ENCODE data around the gene SLC13A2.
"Not testable (repeated sequence)": the region's sequence is repeated elsewhere in the genome, so short reads cannot be mapped to it uniquely, and the experiment has no call there.

Gene SLC13A2

DNA sequence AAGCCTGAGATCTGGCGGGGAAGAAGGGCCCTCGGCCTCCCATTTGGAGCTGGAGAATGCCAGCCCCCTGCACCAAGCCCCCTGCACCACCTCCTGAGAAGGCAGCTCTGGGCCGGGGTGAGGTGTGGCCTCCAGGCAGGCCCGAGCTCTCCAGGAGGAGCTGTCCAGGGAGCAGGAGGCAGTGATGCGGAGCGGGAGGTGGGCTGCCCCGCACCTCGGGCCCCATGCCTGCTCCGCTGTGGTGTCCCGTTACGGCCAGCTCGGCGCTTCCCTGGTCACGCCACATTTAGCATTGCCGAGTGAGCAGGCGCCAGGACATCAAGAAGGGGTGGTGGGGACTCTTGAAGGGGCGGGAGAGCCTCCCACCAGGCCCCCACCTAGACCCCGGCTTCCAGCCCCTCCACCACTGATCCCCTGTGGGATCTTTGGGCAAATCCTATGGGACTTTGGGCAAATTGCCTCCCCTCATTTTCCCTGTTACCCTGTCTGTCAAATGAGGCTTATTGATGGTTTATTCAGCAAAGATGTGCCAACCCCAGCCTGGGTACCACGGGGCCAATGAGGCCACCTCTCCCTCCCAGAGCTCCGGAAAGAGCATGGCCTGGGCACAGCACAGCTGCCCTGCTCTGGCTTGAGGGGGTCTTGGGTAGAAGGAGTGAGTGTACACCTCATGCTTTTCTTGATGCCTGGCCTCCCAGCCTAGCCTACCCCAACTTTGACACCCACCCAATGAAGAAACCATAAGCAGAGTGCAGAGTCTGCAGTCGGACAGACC lies 48.1 kb downstream of the SLC13A2 start:
- TF ChIP-seq, protein P1, sequence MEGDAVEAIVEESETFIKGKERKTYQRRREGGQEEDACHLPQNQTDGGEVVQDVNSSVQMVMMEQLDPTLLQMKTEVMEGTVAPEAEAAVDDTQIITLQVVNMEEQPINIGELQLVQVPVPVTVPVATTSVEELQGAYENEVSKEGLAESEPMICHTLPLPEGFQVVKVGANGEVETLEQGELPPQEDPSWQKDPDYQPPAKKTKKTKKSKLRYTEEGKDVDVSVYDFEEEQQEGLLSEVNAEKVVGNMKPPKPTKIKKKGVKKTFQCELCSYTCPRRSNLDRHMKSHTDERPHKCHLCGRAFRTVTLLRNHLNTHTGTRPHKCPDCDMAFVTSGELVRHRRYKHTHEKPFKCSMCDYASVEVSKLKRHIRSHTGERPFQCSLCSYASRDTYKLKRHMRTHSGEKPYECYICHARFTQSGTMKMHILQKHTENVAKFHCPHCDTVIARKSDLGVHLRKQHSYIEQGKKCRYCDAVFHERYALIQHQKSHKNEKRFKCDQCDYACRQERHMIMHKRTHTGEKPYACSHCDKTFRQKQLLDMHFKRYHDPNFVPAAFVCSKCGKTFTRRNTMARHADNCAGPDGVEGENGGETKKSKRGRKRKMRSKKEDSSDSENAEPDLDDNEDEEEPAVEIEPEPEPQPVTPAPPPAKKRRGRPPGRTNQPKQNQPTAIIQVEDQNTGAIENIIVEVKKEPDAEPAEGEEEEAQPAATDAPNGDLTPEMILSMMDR (IDR thresholded peaks at IDR 0.05; ENCODE audit: low read depth, low read length, missing control alignments) = no peak
- in situ Hi-C loops (cut with HindIII; ENCODE audit: low sequenced_read_pairs) = no loop called here
- no peak overlapping the region for H3K4me3 ChIP-seq (ENCODE audit: low read depth, low read length)
- DNase-seq (ENCODE audit: low read depth) = no peak

DNA sequence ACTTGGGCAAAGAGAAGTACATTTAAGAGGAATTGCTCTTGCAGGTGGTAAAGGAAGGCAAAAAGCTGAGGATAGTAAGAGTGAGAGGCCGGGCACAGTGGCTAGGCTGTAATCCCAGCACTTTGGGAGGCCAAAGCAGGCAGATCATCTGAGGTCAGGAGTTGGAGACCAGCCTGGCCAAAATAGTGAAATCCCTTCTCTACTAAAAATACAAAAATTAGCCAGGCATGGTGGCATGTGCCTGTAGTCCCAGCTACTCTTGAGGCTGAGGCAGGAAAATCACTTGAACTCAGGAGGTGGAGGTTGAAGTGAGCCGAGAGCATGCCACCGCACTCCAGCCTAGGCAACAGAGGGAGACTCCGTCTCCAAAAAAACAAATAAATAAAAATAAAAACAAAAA lies 48.8 kb downstream of the SLC13A2 start:
- in situ Hi-C loops (cut with HindIII; ENCODE audit: low sequenced_read_pairs); H3K4me3 ChIP-seq (ENCODE audit: low read depth, low read length); DNase-seq (ENCODE audit: low read depth): not testable (repeated sequence)

DNA sequence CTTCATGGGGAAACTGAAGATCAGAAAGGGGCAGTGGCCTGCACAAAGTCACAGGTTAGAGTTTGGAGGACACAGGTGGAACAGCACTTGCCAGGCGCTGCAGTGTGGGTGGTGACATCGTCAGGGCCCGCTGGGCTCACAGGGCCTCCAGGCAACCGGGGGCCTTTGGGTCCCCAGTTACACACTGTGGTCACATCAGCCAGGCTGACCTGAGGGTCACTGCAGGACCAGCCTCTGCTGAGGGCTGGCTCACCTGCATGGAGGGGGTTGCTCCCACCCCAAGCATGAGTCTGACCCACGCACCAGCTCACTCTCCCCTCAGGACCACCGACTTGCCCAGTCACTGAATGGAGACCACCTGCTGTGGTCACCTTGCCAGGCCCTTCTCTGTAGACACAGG lies 49.7 kb downstream of the SLC13A2 start:
- TF ChIP-seq, protein P1 (IDR thresholded peaks at IDR 0.05; ENCODE audit: low read depth, low read length, missing control alignments) = no peak
- no peak overlapping the region for H3K4me3 ChIP-seq (ENCODE audit: low read depth, low read length)
- no peak for DNase-seq (ENCODE audit: low read depth)
- in situ Hi-C loops (cut with HindIII; ENCODE audit: low sequenced_read_pairs) = no loop called here

DNA sequence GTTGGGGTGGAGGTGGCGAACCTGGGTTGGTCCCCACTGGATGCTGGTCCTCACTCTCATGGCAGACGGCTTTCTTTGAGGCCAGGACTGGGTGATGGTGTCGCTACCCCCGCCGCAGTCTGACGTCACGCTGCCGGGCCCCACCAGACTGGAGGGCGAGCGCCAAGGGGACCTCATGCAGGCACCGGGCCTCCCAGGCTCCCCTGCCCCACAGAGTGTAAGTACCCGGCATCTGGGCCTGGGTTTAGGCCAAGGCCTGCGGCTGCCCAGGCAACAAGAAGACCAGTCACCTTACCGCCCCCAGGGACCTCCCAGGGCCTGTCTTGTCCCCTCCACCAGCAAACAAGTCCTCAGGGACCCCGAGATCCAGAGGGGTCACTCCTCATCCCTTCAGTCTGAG lies 50.4 kb downstream of the SLC13A2 start:
- TF ChIP-seq, protein P1 (IDR thresholded peaks at IDR 0.05; ENCODE audit: low read depth, low read length, missing control alignments) = no peak
- no peak overlapping the region for H3K4me3 ChIP-seq (ENCODE audit: low read depth, low read length)
- no peak for DNase-seq (ENCODE audit: low read depth)
- in situ Hi-C loops (cut with HindIII; ENCODE audit: low sequenced_read_pairs) = no loop called here

DNA sequence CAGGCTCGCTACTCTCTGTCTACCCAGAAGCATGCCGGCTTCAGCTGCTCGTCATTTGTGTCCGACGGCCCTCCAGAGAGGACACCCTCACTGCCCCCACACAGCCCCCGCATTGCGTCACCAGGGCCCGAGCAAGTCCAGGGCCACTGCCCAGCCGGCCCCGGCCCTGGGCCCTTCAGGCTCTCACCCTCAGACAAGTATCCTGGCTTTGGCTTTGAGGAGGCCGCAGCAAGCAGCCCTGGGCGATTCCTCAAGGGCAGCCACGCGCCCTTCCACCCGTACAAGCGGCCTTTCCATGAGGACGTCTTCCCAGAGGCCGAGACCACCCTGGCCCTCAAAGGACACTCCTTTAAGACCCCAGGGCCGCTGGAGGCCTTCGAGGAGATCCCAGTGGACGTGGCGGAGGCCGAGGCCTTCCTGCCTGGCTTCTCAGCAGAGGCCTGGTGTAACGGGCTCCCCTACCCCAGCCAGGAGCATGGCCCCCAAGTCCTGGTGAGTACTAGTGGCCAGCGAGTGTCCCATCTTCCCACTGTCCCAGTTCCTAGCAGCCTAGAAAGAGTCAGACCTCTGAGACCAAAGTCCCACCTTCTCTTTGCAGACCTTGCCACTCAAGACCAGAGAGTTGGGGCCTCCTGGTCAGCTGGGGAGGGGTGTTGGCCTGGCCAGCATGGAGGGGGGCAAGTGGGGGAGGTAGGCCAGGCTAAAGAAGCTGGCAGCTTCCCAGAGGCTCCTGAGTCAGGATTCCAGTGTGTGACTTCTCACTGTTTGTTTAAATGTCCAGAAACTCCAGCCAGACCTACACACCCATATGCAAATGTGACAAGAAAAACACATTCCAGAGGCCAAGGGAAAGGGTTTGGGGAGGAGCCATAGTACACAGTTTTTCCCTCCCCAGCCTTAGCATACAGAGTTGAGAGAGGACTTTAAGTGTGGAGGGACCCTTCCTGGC lies 51.3 kb downstream of the SLC13A2 start:
- H3K4me3 ChIP-seq (ENCODE audit: low read depth, low read length) = no peak overlapping the region
- TF ChIP-seq, protein P1 (IDR thresholded peaks at IDR 0.05; ENCODE audit: low read depth, low read length, missing control alignments) = no peak
- in situ Hi-C loops (cut with HindIII; ENCODE audit: low sequenced_read_pairs) = no loop called here
- peak; percentile 13 for DNase-seq (ENCODE audit: low read depth)

DNA sequence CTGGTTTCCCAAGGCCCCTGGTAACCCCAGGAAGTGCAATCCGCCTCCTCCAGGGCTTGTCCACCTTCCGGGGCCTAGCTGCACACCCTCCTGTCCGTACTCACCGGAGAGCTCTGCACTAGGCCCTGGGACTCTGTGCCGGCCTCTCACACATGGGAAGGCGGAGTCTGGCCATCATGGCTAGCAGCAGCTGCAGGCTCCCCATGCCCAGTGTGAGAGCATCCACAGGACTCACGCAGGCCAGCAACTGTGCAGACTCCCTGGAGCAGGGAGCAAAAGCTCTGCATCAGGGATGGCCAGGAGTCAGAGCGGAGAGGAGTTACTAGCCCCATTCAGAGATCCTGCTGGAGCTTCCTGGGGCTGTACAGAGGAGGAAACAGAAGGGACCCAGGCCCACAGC lies 52.9 kb downstream of the SLC13A2 start:
- H3K4me3 ChIP-seq (ENCODE audit: low read depth, low read length) = no peak overlapping the region
- TF ChIP-seq, protein P1 (IDR thresholded peaks at IDR 0.05; ENCODE audit: low read depth, low read length, missing control alignments) = no peak
- in situ Hi-C loops (cut with HindIII; ENCODE audit: low sequenced_read_pairs) = no loop called here
- DNase-seq (ENCODE audit: low read depth) = no peak

All from astrocyte of the cerebellum (primary cell).